Activated naive CD8-positive, alpha-beta T cell treated with anti-CD3 and anti-CD28 coated beads, Interleukin-2, amount 10 ng/mL, durations not matched to agents 7 days and 5 days (primary cell): ENCODE data around the gene SYNDIG1. TPM values are rescaled to one million over a fixed set of nuclear protein-coding genes. Genes with fewer than 3 reads are reported as not detected.

Experiments
- ATAC-seq: fragments of 150-1000 bp; cut with Tn5 transposase; one replicate; pipeline ENCODE4 v1.10.0; 2021; ENCODE audit warnings: low read depth, moderate library complexity
- POLR2A ChIA-PET: fragments of 350-600 bp; sonication (Branson Sonifier 250); formaldehyde crosslinking; loops from one replicate; lab custom pipeline; 2021; ENCODE audit warnings: antibody characterized with exemption; lab: Charles Lee
- DNase-seq: peaks from one replicate; pipeline ENCODE4 v3.0.0; 2021
- H3K27ac Mint-ChIP-seq: one replicate; pipeline ENCODE4 v1.8.0; 2022; ENCODE audit warnings: mild to moderate bottlenecking, mixed read lengths
- H3K27me3 Mint-ChIP-seq: one replicate; pipeline ENCODE4 v1.8.0; 2022; ENCODE audit warnings: mild to moderate bottlenecking, moderate library complexity, mixed read lengths
- H3K36me3 Mint-ChIP-seq: one replicate; pipeline ENCODE4 v1.8.0; 2021; ENCODE audit warnings: mild to moderate bottlenecking, mixed read lengths
- H3K4me1 Mint-ChIP-seq: one replicate; pipeline ENCODE4 v1.8.0; 2021; ENCODE audit warnings: mixed read lengths
- H3K4me3 Mint-ChIP-seq: one replicate; pipeline ENCODE4 v1.8.0; 2022; ENCODE audit warnings: mild to moderate bottlenecking, moderate library complexity, mixed read lengths
- H3K9me3 Mint-ChIP-seq: one replicate; pipeline ENCODE4 v1.8.0; 2021; ENCODE audit warnings: mixed read lengths
- total RNA-seq, 2 experiments: library from RNA; stranded (reverse); gene quantifications; one replicate each; pipeline ENCODE4 v1.2.3, GENCODE V29; 2021

SYNDIG1 gene
- total RNA-seq, 2 experiments from 2014 or later, result not detected

GRCh38 chr20:24521032-24521431 lies 51.6 kb downstream of the SYNDIG1 start:
- Mint-ChIP-seq H3K27ac (no peak overlapping the region), H3K36me3 (no peaks in the 10 kb centered on the region), H3K4me1 (peaks cover 2% of the 10 kb centered on the region), H3K27me3 (no peaks in the 10 kb centered on the region), H3K4me3 (no peak overlapping the region), H3K9me3 (no peaks in the 10 kb centered on the region)
- DNase-seq (no peak), ATAC-seq (no peak)
- POLR2A ChIA-PET, result no interaction called here

- ATAC-seq (no peak), DNase-seq (no peak)
- peaks cover 2% of the 10 kb centered on the region for H3K4me1 Mint-ChIP-seq
- H3K4me3 Mint-ChIP-seq, result no peak overlapping the region
- no peaks in the 10 kb centered on the region for H3K9me3 Mint-ChIP-seq
- no peak overlapping the region for H3K27ac Mint-ChIP-seq
- peaks cover 5% of the 10 kb centered on the region for H3K27me3 Mint-ChIP-seq
- POLR2A ChIA-PET, result no interaction called here
- no peaks in the 10 kb centered on the region for H3K36me3 Mint-ChIP-seq
Observed at GRCh38 chr20:24522452-24523330, 53.3 kb downstream of the SYNDIG1 start.

GRCh38 chr20:24523661-24524060 lies 54.2 kb downstream of the SYNDIG1 start:
- no peak overlapping the region for H3K4me3 Mint-ChIP-seq
- H3K27ac Mint-ChIP-seq, result no peak overlapping the region
- no peak for DNase-seq
- POLR2A ChIA-PET, result no interaction called here
- H3K4me1 Mint-ChIP-seq, result peaks cover 2% of the 10 kb centered on the region
- ATAC-seq, result no peak
- no peaks in the 10 kb centered on the region for H3K9me3 Mint-ChIP-seq
- H3K36me3 Mint-ChIP-seq, result no peaks in the 10 kb centered on the region
- peaks cover 5% of the 10 kb centered on the region for H3K27me3 Mint-ChIP-seq

GRCh38 chr20:24528583-24529368 lies 59.3 kb downstream of the SYNDIG1 start:
- Mint-ChIP-seq H3K36me3 (peaks cover 5% of the 10 kb centered on the region), H3K27ac (no peak overlapping the region), H3K9me3 (peaks cover 7% of the 10 kb centered on the region), H3K27me3 (peaks cover 5% of the 10 kb centered on the region), H3K4me1 (peaks cover 10% of the 10 kb centered on the region), H3K4me3 (no peak overlapping the region)
- DNase-seq, result no peak
- ATAC-seq, result no peak
- POLR2A ChIA-PET, result no interaction called here

- Mint-ChIP-seq H3K27ac (no peak overlapping the region), H3K4me3 (no peak overlapping the region), H3K27me3 (peaks cover 5% of the 10 kb centered on the region), H3K36me3 (peaks cover 5% of the 10 kb centered on the region), H3K9me3 (peaks cover 7% of the 10 kb centered on the region), H3K4me1 (peaks cover 10% of the 10 kb centered on the region)
- POLR2A ChIA-PET, result no interaction called here
- DNase-seq (no peak), ATAC-seq (no peak)
Observed at GRCh38 chr20:24529369-24529719, 59.9 kb downstream of the SYNDIG1 start.

- Mint-ChIP-seq H3K4me3 (no peak overlapping the region), H3K9me3 (peaks cover 7% of the 10 kb centered on the region), H3K4me1 (peaks cover 10% of the 10 kb centered on the region), H3K27ac (no peak overlapping the region), H3K27me3 (peaks cover 5% of the 10 kb centered on the region), H3K36me3 (peaks cover 5% of the 10 kb centered on the region)
- POLR2A ChIA-PET, result no interaction called here
- DNase-seq, result no peak
- ATAC-seq, result no peak
Observed at GRCh38 chr20:24530131-24530680, 60.8 kb downstream of the SYNDIG1 start.

GRCh38 chr20:24531202-24531601 lies 61.8 kb downstream of the SYNDIG1 start:
- POLR2A ChIA-PET, result no interaction called here
- Mint-ChIP-seq H3K27me3 (peaks cover 5% of the 10 kb centered on the region), H3K9me3 (peaks cover 7% of the 10 kb centered on the region), H3K4me1 (peaks cover 10% of the 10 kb centered on the region), H3K36me3 (peaks cover 5% of the 10 kb centered on the region), H3K4me3 (no peak overlapping the region), H3K27ac (no peak overlapping the region)
- DNase-seq (no peak), ATAC-seq (no peak)

- H3K27me3 Mint-ChIP-seq, result peaks cover 5% of the 10 kb centered on the region
- H3K36me3 Mint-ChIP-seq, result peaks cover 5% of the 10 kb centered on the region
- H3K27ac Mint-ChIP-seq, result no peak overlapping the region
- no peak for ATAC-seq
- no peak for DNase-seq
- H3K4me1 Mint-ChIP-seq, result peaks cover 10% of the 10 kb centered on the region
- no peak overlapping the region for H3K4me3 Mint-ChIP-seq
- POLR2A ChIA-PET, result no interaction called here
- peaks cover 7% of the 10 kb centered on the region for H3K9me3 Mint-ChIP-seq
Observed at GRCh38 chr20:24531631-24532419, 62.4 kb downstream of the SYNDIG1 start.

GRCh38 chr20:24533449-24533848 lies 64.0 kb downstream of the SYNDIG1 start:
- Mint-ChIP-seq H3K4me1 (peaks cover 10% of the 10 kb centered on the region), H3K27me3 (no peaks in the 10 kb centered on the region), H3K9me3 (peaks cover 7% of the 10 kb centered on the region), H3K27ac (no peak overlapping the region), H3K36me3 (peaks cover 5% of the 10 kb centered on the region), H3K4me3 (no peak overlapping the region)
- DNase-seq (no peak), ATAC-seq (no peak)
- POLR2A ChIA-PET, result no interaction called here

GRCh38 chr20:24534282-24534681 lies 64.9 kb downstream of the SYNDIG1 start:
- ATAC-seq (no peak), DNase-seq (no peak)
- Mint-ChIP-seq H3K36me3 (peaks cover 5% of the 10 kb centered on the region), H3K4me1 (peaks cover 5% of the 10 kb centered on the region), H3K27ac (no peak overlapping the region), H3K9me3 (peaks cover 5% of the 10 kb centered on the region), H3K4me3 (no peak overlapping the region), H3K27me3 (no peaks in the 10 kb centered on the region)
- POLR2A ChIA-PET, result no interaction called here

- POLR2A ChIA-PET, result no interaction called here
- ATAC-seq (no peak), DNase-seq (no peak)
- Mint-ChIP-seq H3K36me3 (no peaks in the 10 kb centered on the region), H3K27ac (no peak overlapping the region), H3K4me1 (no peaks in the 10 kb centered on the region), H3K4me3 (no peak overlapping the region), H3K27me3 (peaks cover 5% of the 10 kb centered on the region), H3K9me3 (peaks cover 2% of the 10 kb centered on the region)
Observed at GRCh38 chr20:24535941-24536730, 66.7 kb downstream of the SYNDIG1 start.

- H3K36me3 Mint-ChIP-seq, result no peaks in the 10 kb centered on the region
- no peak for ATAC-seq
- no peak for DNase-seq
- H3K27ac Mint-ChIP-seq, result no peak overlapping the region
- H3K27me3 Mint-ChIP-seq, result peaks cover 5% of the 10 kb centered on the region
- POLR2A ChIA-PET, result no interaction called here
- H3K4me1 Mint-ChIP-seq, result no peaks in the 10 kb centered on the region
- H3K4me3 Mint-ChIP-seq, result no peak overlapping the region
- peaks cover 2% of the 10 kb centered on the region for H3K9me3 Mint-ChIP-seq
Observed at GRCh38 chr20:24537210-24537609, 67.8 kb downstream of the SYNDIG1 start.
